ENCODE measurements around the gene CHD1L. TPM values are rescaled to one million over a fixed set of nuclear protein-coding genes. Genes with fewer than 3 reads are reported as not detected.

CHD1L gene
- total RNA-seq, 1 donor: 22.6 TPM

GRCh38 chr1:147241934-147242448 lies 493 bp upstream of the CHD1L start:
- H3K27me3 ChIP-seq (ENCODE audit: insufficient read depth, low read length): no peaks in the 10 kb centered on the region
- H3K9me3 ChIP-seq (ENCODE audit: low read depth, low read length): no peaks in the 10 kb centered on the region
- peak overlapping the region; percentile 88 for H3K4me3 ChIP-seq (ENCODE audit: low read length)
- peaks cover 31% of the 10 kb centered on the region for H3K4me1 ChIP-seq (ENCODE audit: insufficient read depth, low read length)

- peak overlapping the region; percentile 88 for H3K4me3 ChIP-seq (ENCODE audit: low read length)
- no peaks in the 10 kb centered on the region for H3K9me3 ChIP-seq (ENCODE audit: low read depth, low read length)
- H3K4me1 ChIP-seq (ENCODE audit: insufficient read depth, low read length): peaks cover 41% of the 10 kb centered on the region
- no peaks in the 10 kb centered on the region for H3K27me3 ChIP-seq (ENCODE audit: insufficient read depth, low read length)
Observed at GRCh38 chr1:147243228-147243685, 773 bp downstream of the CHD1L start.

GRCh38 chr1:147243841-147244240 lies 1.4 kb downstream of the CHD1L start:
- H3K9me3 ChIP-seq (ENCODE audit: low read depth, low read length): no peaks in the 10 kb centered on the region
- peaks cover 41% of the 10 kb centered on the region for H3K4me1 ChIP-seq (ENCODE audit: insufficient read depth, low read length)
- no peaks in the 10 kb centered on the region for H3K27me3 ChIP-seq (ENCODE audit: insufficient read depth, low read length)
- H3K4me3 ChIP-seq (ENCODE audit: low read length): peak overlapping the region; percentile 88

GRCh38 chr1:147245129-147245528 lies 2.6 kb downstream of the CHD1L start:
- Histone ChIP-seq H3K27me3 (ENCODE audit: insufficient read depth, low read length) (no peaks in the 10 kb centered on the region), H3K4me1 (ENCODE audit: insufficient read depth, low read length) (peaks cover 41% of the 10 kb centered on the region), H3K9me3 (ENCODE audit: low read depth, low read length) (no peaks in the 10 kb centered on the region), H3K4me3 (ENCODE audit: low read length) (no peak overlapping the region)

- peaks cover 41% of the 10 kb centered on the region for H3K4me1 ChIP-seq (ENCODE audit: insufficient read depth, low read length)
- no peaks in the 10 kb centered on the region for H3K9me3 ChIP-seq (ENCODE audit: low read depth, low read length)
- H3K4me3 ChIP-seq (ENCODE audit: low read length): no peak overlapping the region
- no peaks in the 10 kb centered on the region for H3K27me3 ChIP-seq (ENCODE audit: insufficient read depth, low read length)
Observed at GRCh38 chr1:147245586-147246021, 3.1 kb downstream of the CHD1L start.

- no peaks in the 10 kb centered on the region for H3K27me3 ChIP-seq (ENCODE audit: insufficient read depth, low read length)
- no peak overlapping the region for H3K4me3 ChIP-seq (ENCODE audit: low read length)
- no peaks in the 10 kb centered on the region for H3K9me3 ChIP-seq (ENCODE audit: low read depth, low read length)
- peaks cover 41% of the 10 kb centered on the region for H3K4me1 ChIP-seq (ENCODE audit: insufficient read depth, low read length)
Observed at GRCh38 chr1:147246044-147246690, 3.7 kb downstream of the CHD1L start.

GRCh38 chr1:147246910-147247655 lies 4.6 kb downstream of the CHD1L start:
- Histone ChIP-seq H3K4me1 (ENCODE audit: insufficient read depth, low read length) (peaks cover 38% of the 10 kb centered on the region), H3K4me3 (ENCODE audit: low read length) (no peak overlapping the region), H3K27me3 (ENCODE audit: insufficient read depth, low read length) (no peaks in the 10 kb centered on the region), H3K9me3 (ENCODE audit: low read depth, low read length) (no peaks in the 10 kb centered on the region)

GRCh38 chr1:147247656-147248238 lies 5.3 kb downstream of the CHD1L start:
- no peaks in the 10 kb centered on the region for H3K9me3 ChIP-seq (ENCODE audit: low read depth, low read length)
- no peak overlapping the region for H3K4me3 ChIP-seq (ENCODE audit: low read length)

GRCh38 chr1:147252540-147252939 lies 10.1 kb downstream of the CHD1L start:
- no peaks in the 10 kb centered on the region for H3K9me3 ChIP-seq (ENCODE audit: low read depth, low read length)
- H3K27me3 ChIP-seq (ENCODE audit: insufficient read depth, low read length): no peaks in the 10 kb centered on the region
- peaks cover 5% of the 10 kb centered on the region for H3K4me1 ChIP-seq (ENCODE audit: insufficient read depth, low read length)
- H3K4me3 ChIP-seq (ENCODE audit: low read length): no peak overlapping the region

More at GRCh38 chr1:147247656-147248238, 5.3 kb downstream of the CHD1L start:
- Histone ChIP-seq H3K27me3 (ENCODE audit: insufficient read depth, low read length) (no peaks in the 10 kb centered on the region), H3K4me1 (ENCODE audit: insufficient read depth, low read length) (peaks cover 35% of the 10 kb centered on the region)

GRCh38 chr1:147260956-147261355 lies 18.5 kb downstream of the CHD1L start:
- Histone ChIP-seq H3K4me1 (ENCODE audit: insufficient read depth, low read length) (no peaks in the 10 kb centered on the region), H3K9me3 (ENCODE audit: low read depth, low read length) (no peaks in the 10 kb centered on the region), H3K4me3 (ENCODE audit: low read length) (no peak overlapping the region), H3K27me3 (ENCODE audit: insufficient read depth, low read length) (no peaks in the 10 kb centered on the region)

GRCh38 chr1:147264158-147264768 lies 21.8 kb downstream of the CHD1L start:
- H3K4me3 ChIP-seq (ENCODE audit: low read length): no peak overlapping the region
- H3K27me3 ChIP-seq (ENCODE audit: insufficient read depth, low read length): no peaks in the 10 kb centered on the region
- no peaks in the 10 kb centered on the region for H3K4me1 ChIP-seq (ENCODE audit: insufficient read depth, low read length)
- H3K9me3 ChIP-seq (ENCODE audit: low read depth, low read length): no peaks in the 10 kb centered on the region

- Histone ChIP-seq H3K9me3 (ENCODE audit: low read depth, low read length) (no peaks in the 10 kb centered on the region), H3K4me3 (ENCODE audit: low read length) (no peak overlapping the region), H3K4me1 (ENCODE audit: insufficient read depth, low read length) (no peaks in the 10 kb centered on the region), H3K27me3 (ENCODE audit: insufficient read depth, low read length) (no peaks in the 10 kb centered on the region)
Observed at GRCh38 chr1:147266381-147266780, 23.9 kb downstream of the CHD1L start.

- no peak overlapping the region for H3K4me3 ChIP-seq (ENCODE audit: low read length)
- H3K27me3 ChIP-seq (ENCODE audit: insufficient read depth, low read length): no peaks in the 10 kb centered on the region
- H3K4me1 ChIP-seq (ENCODE audit: insufficient read depth, low read length): no peaks in the 10 kb centered on the region
- no peaks in the 10 kb centered on the region for H3K9me3 ChIP-seq (ENCODE audit: low read depth, low read length)
Observed at GRCh38 chr1:147267711-147268110, 25.2 kb downstream of the CHD1L start.

GRCh38 chr1:147270721-147271120 lies 28.2 kb downstream of the CHD1L start:
- no peaks in the 10 kb centered on the region for H3K27me3 ChIP-seq (ENCODE audit: insufficient read depth, low read length)
- H3K4me3 ChIP-seq (ENCODE audit: low read length): no peak overlapping the region
- H3K4me1 ChIP-seq (ENCODE audit: insufficient read depth, low read length): no peaks in the 10 kb centered on the region
- no peaks in the 10 kb centered on the region for H3K9me3 ChIP-seq (ENCODE audit: low read depth, low read length)

GRCh38 chr1:147272042-147272441 lies 29.6 kb downstream of the CHD1L start:
- no peak overlapping the region for H3K4me3 ChIP-seq (ENCODE audit: low read length)
- no peaks in the 10 kb centered on the region for H3K4me1 ChIP-seq (ENCODE audit: insufficient read depth, low read length)
- H3K9me3 ChIP-seq (ENCODE audit: low read depth, low read length): no peaks in the 10 kb centered on the region
- no peaks in the 10 kb centered on the region for H3K27me3 ChIP-seq (ENCODE audit: insufficient read depth, low read length)

Data from mononuclear cell (primary cell).